B cell (primary cell): ENCODE measurements around the gene GAREM1. TPM values are rescaled to one million over a fixed set of nuclear protein-coding genes. Genes with fewer than 3 reads are reported as not detected.

Experiments
- ATAC-seq: fragments of 200-7000 bp; cut with Tn5 transposase; one replicate; pipeline ENCODE4 v1.10.0; 2021; ENCODE audit warnings: low read depth, mild to moderate bottlenecking, moderate number of reproducible peaks, moderate library complexity
- CTCF ChIA-PET: fragments of 350-600 bp; sonication (Branson Sonifier 250); formaldehyde crosslinking; loops from one replicate; lab custom pipeline; 2021; ENCODE audit warnings: antibody characterized with exemption, inconsistent platforms; lab: Charles Lee
- POLR2A ChIA-PET: fragments of 350-600 bp; sonication (Branson Sonifier 250); formaldehyde crosslinking; loops from one replicate; lab custom pipeline; 2021; ENCODE audit warnings: antibody characterized with exemption; lab: Charles Lee
- DNase-seq: peaks from one replicate; pipeline ENCODE4 v3.0.0; 2013
- H2AFZ ChIP-seq: 2 replicates; pipeline ENCODE4 v1.6.1; 2012; ENCODE audit warnings: mild to moderate bottlenecking, low read depth, low read length; ENCODE audit not compliant: insufficient read depth, poor library complexity, severe bottlenecking
- H3K27ac ChIP-seq, 2 donors: 1 replicate in 1 of 2; 2 replicates in 1 of 2; pipeline ENCODE4 v1.5.1; 2012 to 2013; ENCODE audit warnings: low read length in 2 of 2, mild to moderate bottlenecking in 2 of 2, moderate library complexity in 1 of 2
- H3K27me3 ChIP-seq, 4 experiments: fragments of 200-600 bp in 1 of 4; sonication (generic) in 1 of 4; replicated peaks in 1 of 4; 1 replicate in 2 of 4; 2 replicates in 2 of 4; pipeline versions ENCODE4 v1.6.1 to v1.7.0; 2013 to 2016; ENCODE audit warnings: low read length in 3 of 4, mild to moderate bottlenecking in 2 of 4, mixed read lengths in 1 of 4, moderate library complexity in 1 of 4; ENCODE audit not compliant: insufficient read depth in 4 of 4, control insufficient read depth in 3 of 4; ENCODE audit errors: control extremely low read depth in 1 of 4
- H3K36me3 ChIP-seq, 2 experiments: replicated peaks in 1 of 2; 1 replicate in 1 of 2; 2 replicates in 1 of 2; pipeline versions ENCODE4 v1.6.1 to v1.7.1; 2013; ENCODE audit warnings: low read length in 1 of 2; ENCODE audit not compliant: insufficient read depth in 2 of 2, control insufficient read depth in 1 of 2; ENCODE audit errors: control extremely low read depth in 1 of 2, extremely low read depth in 1 of 2
- H3K4me1 ChIP-seq, 2 donors: fragments of 200-600 bp in 1 of 2; sonication (generic) in 1 of 2; 1 replicate in 1 of 2; 2 replicates in 1 of 2; pipeline versions ENCODE4 v1.5.1 to v1.6.1; 2013 to 2017; ENCODE audit warnings: low read length in 2 of 2; ENCODE audit not compliant: control insufficient read depth in 2 of 2, insufficient read depth in 2 of 2
- H3K4me2 ChIP-seq: replicated peaks from 2 replicates; pipeline ENCODE3; 2012; ENCODE audit warnings: mild to moderate bottlenecking, low read depth, low read length; ENCODE audit not compliant: poor library complexity, severe bottlenecking
- H3K4me3 ChIP-seq, 5 experiments: fragments of 200-600 bp in 1 of 5; sonication (generic) in 1 of 5; 1 replicate in 3 of 5; 2 replicates in 2 of 5; pipeline versions ENCODE4 v1.5.1 to v1.7.0; 2011 to 2016; ENCODE audit warnings: low read length in 4 of 5, mild to moderate bottlenecking in 4 of 5, low read depth in 2 of 5, control low read depth in 1 of 5, moderate library complexity in 1 of 5; ENCODE audit not compliant: insufficient read depth in 1 of 5; ENCODE audit errors: control extremely low read depth in 1 of 5, extremely low read depth in 1 of 5
- H3K79me2 ChIP-seq: fragments of 200-600 bp; sonication (generic); one replicate; pipeline ENCODE4 v1.6.0; 2016; ENCODE audit warnings: low read length; ENCODE audit not compliant: control insufficient read depth, insufficient read depth
- H3K9ac ChIP-seq: fragments of 200-600 bp; sonication (generic); 2 replicates; pipeline ENCODE4 v1.6.1; 2017; ENCODE audit warnings: mild to moderate bottlenecking, low read length, moderate library complexity
- H3K9me3 ChIP-seq, 3 donors: one replicate each; pipeline versions ENCODE4 v1.6.1 to v1.7.1; 2013; ENCODE audit warnings: low read length in 2 of 3; ENCODE audit not compliant: control insufficient read depth in 2 of 3, insufficient read depth in 1 of 3; ENCODE audit errors: control extremely low read depth in 1 of 3
- H4K20me1 ChIP-seq: 2 replicates; pipeline ENCODE4 v1.6.0; 2012; ENCODE audit warnings: mild to moderate bottlenecking, low read length; ENCODE audit not compliant: insufficient read depth, control insufficient read depth, poor library complexity, severe bottlenecking
- H3K27ac Mint-ChIP-seq: one replicate; pipeline ENCODE4 v1.8.0; 2021; ENCODE audit warnings: mixed read lengths
- H3K27me3 Mint-ChIP-seq: one replicate; pipeline ENCODE4 v1.8.0; 2021; ENCODE audit warnings: mixed read lengths
- H3K4me1 Mint-ChIP-seq: one replicate; pipeline ENCODE4 v1.8.0; 2021; ENCODE audit warnings: mixed read lengths
- H3K4me3 Mint-ChIP-seq: one replicate; pipeline ENCODE4 v1.8.0; 2021; ENCODE audit warnings: mixed read lengths
- H3K9me3 Mint-ChIP-seq: one replicate; pipeline ENCODE4 v1.8.0; 2022; ENCODE audit warnings: mixed read lengths; ENCODE audit not compliant: insufficient read depth
- EZH2 ChIP-seq: IDR thresholded peaks from 2 replicates; pipeline ENCODE4 v1.6.1; 2012; ENCODE audit warnings: borderline replicate concordance, low read depth, mild to moderate bottlenecking, moderate library complexity, low read length; ENCODE audit not compliant: insufficient read depth, poor library complexity, severe bottlenecking
- WGBS: methylation state at CpG from one replicate; pipeline ENCODE4 v1.1.5; 2013; ENCODE audit warnings: missing lambda C conversion rate; ENCODE audit not compliant: insufficient coverage; 5-methylcytosine and 5-hydroxymethylcytosine counted together
- intact Hi-C: fragments of 100-400 bp; cut with micrococcal nuclease; formaldehyde crosslinking; loops from one replicate; pipeline ENCODE4 v1.10.0; 2022
- polyA plus RNA-seq: library from polyadenylated mRNA; depleted of rRNA; stranded (reverse); fragments of >200 nt; gene quantifications from 2 replicates; pipeline ENCODE4 v1.2.3, GENCODE V29; 2012
- total RNA-seq, 2 donors: library from RNA; stranded (reverse); fragments of 120-200 nt in 1 of 2; gene quantifications; 1 replicate in 1 of 2; 2 replicates in 1 of 2; pipeline versions ENCODE4 v1.2.3 to v1.2.4, GENCODE V29; 2013 to 2022
- TF ChIP-seq, protein P1 (sequence below): fragments of 200-600 bp; IDR thresholded peaks from one replicate; pipeline ENCODE4 v1.8.0; 2022; ENCODE audit warnings: antibody characterized with exemption, mild to moderate bottlenecking

The GAREM1 gene
- total and polyA plus RNA-seq, 2 donors (not counting 1 experiment from before 2014, with no cell fraction given): not detected

DNA sequence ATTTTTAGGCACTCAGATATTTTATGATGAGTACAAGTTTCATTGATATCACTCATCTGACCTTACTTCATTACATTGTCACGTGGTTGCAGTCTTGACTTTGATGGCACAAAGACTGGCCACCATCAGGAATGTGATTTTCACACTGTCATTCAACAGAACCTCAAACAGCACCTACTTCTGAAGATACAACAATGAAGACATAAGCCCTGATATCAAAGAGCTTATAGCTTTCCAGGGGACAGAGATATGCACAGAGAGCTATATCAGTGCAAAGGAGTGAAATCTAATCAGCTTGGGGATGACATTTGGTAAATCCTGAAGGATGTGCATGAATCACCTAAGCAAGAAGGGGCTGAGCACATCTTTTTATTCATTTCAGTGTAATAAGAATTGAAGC is 208.6 kb downstream of the GAREM1 start:
- no peak overlapping the region for H3K4me3 Mint-ChIP-seq
- Histone ChIP-seq H3K4me1 (no peaks in the 10 kb centered on the region), H3K9ac (no peak overlapping the region), H3K27me3 (no peaks in the 10 kb centered on the region), H3K79me2 (no peaks in the 10 kb centered on the region), H3K36me3 (no peaks in the 10 kb centered on the region), H3K27ac (no peak overlapping the region), H3K4me3 (no peak overlapping the region), H3K4me2 (no peak overlapping the region), H3K9me3 (no peaks in the 10 kb centered on the region), H4K20me1 (no peaks in the 10 kb centered on the region), H2AFZ (no peak overlapping the region)
- no CpG with 5 or more reads among the region's 1 CpG for WGBS
- ChIA-PET CTCF (no interaction called here), POLR2A (no interaction called here)
- no peaks in the 10 kb centered on the region for H3K4me1 Mint-ChIP-seq
- intact Hi-C loops: no loop called here
- no peaks in the 10 kb centered on the region for H3K9me3 Mint-ChIP-seq
- TF ChIP-seq EZH2: no peak
- TF ChIP-seq, protein P1, sequence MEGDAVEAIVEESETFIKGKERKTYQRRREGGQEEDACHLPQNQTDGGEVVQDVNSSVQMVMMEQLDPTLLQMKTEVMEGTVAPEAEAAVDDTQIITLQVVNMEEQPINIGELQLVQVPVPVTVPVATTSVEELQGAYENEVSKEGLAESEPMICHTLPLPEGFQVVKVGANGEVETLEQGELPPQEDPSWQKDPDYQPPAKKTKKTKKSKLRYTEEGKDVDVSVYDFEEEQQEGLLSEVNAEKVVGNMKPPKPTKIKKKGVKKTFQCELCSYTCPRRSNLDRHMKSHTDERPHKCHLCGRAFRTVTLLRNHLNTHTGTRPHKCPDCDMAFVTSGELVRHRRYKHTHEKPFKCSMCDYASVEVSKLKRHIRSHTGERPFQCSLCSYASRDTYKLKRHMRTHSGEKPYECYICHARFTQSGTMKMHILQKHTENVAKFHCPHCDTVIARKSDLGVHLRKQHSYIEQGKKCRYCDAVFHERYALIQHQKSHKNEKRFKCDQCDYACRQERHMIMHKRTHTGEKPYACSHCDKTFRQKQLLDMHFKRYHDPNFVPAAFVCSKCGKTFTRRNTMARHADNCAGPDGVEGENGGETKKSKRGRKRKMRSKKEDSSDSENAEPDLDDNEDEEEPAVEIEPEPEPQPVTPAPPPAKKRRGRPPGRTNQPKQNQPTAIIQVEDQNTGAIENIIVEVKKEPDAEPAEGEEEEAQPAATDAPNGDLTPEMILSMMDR: no peak
- H3K27me3 Mint-ChIP-seq: peaks cover 19% of the 10 kb centered on the region
- H3K27ac Mint-ChIP-seq: no peak overlapping the region
- ATAC-seq (no peak), DNase-seq (no peak)

- no peaks in the 10 kb centered on the region for H3K9me3 ChIP-seq
- intact Hi-C loops: no loop called here
- H3K27me3 ChIP-seq: no peaks in the 10 kb centered on the region
- Mint-ChIP-seq H3K9me3 (no peaks in the 10 kb centered on the region), H3K27ac (no peak overlapping the region), H3K4me1 (no peaks in the 10 kb centered on the region), H3K27me3 (peaks cover 18% of the 10 kb centered on the region), H3K4me3 (no peak overlapping the region)
- H4K20me1 ChIP-seq: no peaks in the 10 kb centered on the region
- WGBS: 100% methylated on average over 2 of the region's 5 CpGs
- DNase-seq: no peak
- no peak for ATAC-seq
- no peaks in the 10 kb centered on the region for H3K79me2 ChIP-seq
- CTCF ChIA-PET: interaction anchor here (1.0 kb wide), 1 partner anchor 16 kb away, joined by 3 read pairs; no protein-coding TSS in a partner anchor
- no peak overlapping the region for H2AFZ ChIP-seq
- H3K4me1 ChIP-seq: no peaks in the 10 kb centered on the region
- no peak overlapping the region for H3K4me3 ChIP-seq
- H3K4me2 ChIP-seq: no peak overlapping the region
- TF ChIP-seq, protein P1: no peak
- no peak for TF ChIP-seq EZH2
- H3K27ac ChIP-seq: no peak overlapping the region
- no peak overlapping the region for H3K9ac ChIP-seq
- POLR2A ChIA-PET: no interaction called here
- H3K36me3 ChIP-seq: no peaks in the 10 kb centered on the region
Measured at GRCh38 chr18:32261003-32261402, 209.7 kb downstream of the GAREM1 start.
